HG02588 (cell line): ENCODE measurements around the gene AHDC1.

Experiments
- ATAC-seq: cut with Tn5 transposase; IDR thresholded peaks from one replicate; pipeline ENCODE4 v1.9.1; 2021; ENCODE audit warnings: mild to moderate bottlenecking, moderate library complexity; ENCODE audit not compliant: unreplicated experiment

The AHDC1 gene

GRCh38 chr1:27614625-27615344 lies 10.8 kb upstream of the AHDC1 start:
- no peak for ATAC-seq

GRCh38 chr1:27614043-27614624 lies 10.2 kb upstream of the AHDC1 start:
- no peak for ATAC-seq

- ATAC-seq: no peak
These were observed 8.8 kb upstream of the AHDC1 start for GRCh38 chr1:27612718-27613117.

DNA sequence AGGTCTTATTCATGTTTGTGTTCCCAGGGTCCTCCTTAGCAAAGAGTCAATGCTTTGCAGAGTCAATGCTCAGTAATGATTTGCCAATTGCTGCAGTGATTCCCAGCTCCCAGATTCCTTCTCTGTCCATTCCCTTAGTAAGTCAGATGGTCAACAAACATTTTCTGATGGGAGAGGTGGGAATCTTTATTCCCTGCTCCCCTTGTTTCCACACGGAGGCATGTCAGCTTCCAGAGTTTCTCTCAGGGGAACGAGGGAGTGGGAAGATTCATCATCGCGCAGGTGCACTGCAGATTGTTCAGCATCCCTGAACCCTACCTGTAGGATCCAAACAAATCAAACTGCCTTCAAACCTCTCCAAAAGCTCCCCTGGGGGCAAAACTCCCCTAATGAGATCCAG lies 7.5 kb upstream of the AHDC1 start:
- no peak for ATAC-seq

GRCh38 chr1:27609618-27610240 lies 5.8 kb upstream of the AHDC1 start:
- ATAC-seq: no peak

- ATAC-seq: no peak
These were observed 5.2 kb upstream of the AHDC1 start for GRCh38 chr1:27609210-27609555.

DNA sequence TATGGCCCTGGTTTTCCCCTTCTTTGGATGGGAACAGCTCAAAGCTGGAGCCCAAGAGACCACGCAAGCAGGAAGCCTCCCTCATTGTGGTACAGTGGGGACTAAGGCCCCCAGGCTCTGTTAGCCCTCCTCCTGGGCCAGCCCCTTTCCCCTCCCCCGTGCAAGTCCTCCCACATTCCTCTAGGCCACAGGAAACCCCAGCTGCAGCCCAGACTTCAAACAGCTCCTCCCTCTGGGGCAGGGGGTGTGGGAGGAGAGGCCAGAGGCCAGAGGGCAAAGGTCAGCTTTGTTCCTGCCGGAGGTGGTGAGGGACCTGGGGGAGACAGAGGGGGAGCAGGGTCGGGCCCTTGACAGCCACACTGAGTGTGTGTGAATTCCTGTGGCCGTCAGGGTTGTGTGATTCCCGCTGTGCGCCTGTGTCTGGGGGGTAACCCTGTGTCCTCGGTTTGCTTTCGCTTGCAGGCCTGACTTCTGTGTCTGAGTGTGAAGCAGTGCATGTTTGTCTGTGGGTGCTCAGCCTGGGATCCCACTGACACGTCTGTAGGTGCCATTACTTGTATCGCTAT lies 3.4 kb upstream of the AHDC1 start:
- ATAC-seq: no peak

GRCh38 chr1:27606708-27607238 lies 2.8 kb upstream of the AHDC1 start:
- ATAC-seq: no peak

- ATAC-seq: no peak
These were observed 2.1 kb upstream of the AHDC1 start for GRCh38 chr1:27605796-27606707.

- ATAC-seq: no peak
These were observed 1.4 kb upstream of the AHDC1 start for GRCh38 chr1:27605300-27605766.

DNA sequence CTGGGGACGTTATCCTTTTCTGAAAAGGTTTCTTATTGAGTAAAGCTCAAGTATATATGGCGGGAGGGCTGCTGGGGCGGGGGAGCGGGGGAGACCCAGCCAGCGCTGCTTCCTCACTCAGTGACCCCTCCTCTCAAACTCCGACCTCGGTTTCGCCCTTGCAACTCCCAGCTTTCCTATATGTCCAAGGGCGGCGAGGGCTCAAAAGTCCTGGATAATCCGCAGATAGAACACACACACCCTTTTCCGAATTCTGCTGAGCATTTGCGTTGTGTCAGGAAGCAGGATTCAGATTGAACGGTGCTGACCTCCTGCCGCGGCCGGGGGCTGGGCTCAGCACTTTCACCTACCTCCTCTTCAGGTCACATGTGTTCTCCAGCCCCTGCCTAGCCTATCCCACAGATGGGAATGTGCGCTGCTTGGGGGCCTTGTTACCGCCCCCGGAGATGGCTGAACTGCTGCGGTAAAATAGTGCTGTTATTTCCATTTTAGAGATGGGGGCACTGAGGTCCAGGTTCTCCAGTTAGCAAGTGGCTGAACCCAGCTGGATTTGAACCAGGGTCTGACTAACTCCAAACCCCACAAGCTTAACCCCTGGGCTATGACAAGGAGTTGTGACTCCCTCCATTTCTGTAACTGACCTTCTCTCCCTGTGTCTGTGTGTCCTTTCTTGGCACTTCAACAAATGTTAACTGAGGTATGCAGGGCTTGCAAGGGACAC lies 795 bp upstream of the AHDC1 start:
- no peak for ATAC-seq

DNA sequence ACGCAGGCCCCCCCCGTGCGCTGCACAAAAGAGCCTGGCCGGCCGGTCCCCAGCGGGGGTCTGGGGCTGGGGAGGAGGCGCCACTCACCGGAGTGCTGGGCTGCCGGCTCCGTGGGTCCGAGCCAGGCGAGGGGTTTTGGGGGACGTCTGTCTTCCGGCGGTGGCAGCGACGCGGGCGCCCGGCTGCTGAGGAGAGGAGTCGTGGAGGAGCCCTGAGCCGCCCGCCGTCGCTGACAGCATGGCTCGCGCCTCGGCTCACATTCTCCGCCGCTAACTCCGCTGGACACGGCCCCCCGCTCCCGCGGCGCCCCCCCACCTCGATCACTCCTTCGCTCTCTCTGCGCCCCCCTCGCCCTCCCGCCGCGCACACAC lies 649 bp downstream of the AHDC1 start:
- no peak for ATAC-seq

DNA sequence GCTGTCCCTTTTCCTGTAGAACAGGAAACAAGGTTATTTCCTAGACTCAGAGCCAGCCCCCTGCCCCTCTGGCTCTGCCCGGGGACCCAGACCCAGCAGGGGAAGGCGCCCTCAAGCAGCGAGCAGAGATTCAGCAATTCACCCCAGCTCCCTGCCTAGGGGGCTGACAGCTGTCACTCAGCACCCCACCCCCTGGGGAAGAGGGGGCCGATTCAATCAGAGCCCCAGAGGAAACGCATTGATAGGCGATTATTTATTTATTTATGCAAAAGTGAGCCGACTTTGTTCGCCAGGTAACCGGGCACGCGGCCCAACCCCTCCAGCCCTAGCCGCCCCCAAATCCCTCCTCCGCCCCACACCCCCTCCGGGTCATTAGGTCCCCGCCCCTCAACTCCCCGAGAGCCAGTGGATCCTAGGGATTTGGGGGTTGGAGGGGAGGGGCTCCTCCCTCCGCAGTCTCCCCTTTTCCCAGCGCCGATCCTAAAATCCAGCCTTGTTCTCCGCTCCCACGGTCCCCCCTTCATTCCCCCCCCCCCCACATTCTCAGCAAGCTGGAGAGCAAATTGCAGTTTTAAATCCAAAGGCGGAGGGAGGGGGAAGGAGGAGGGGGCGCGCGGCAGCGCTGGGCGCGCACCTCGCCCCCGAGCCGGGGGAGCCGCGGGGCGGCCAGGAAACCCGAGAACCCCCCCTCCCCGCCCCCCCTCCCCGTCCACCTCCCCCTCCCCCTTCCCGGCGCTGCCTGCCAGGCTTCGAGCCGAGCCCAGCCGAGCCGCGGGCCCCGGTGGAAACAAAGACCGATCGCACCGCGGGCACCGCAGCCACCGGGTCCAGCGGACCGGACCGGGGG lies 1.3 kb downstream of the AHDC1 start:
- no peak for ATAC-seq

- no peak for ATAC-seq
These were observed 2.0 kb downstream of the AHDC1 start for GRCh38 chr1:27601771-27602461.

- no peak for ATAC-seq
These were observed 2.6 kb downstream of the AHDC1 start for GRCh38 chr1:27601321-27601770.

GRCh38 chr1:27600498-27601175 lies 3.3 kb downstream of the AHDC1 start:
- ATAC-seq: no peak

GRCh38 chr1:27599605-27600497 lies 4.1 kb downstream of the AHDC1 start:
- no peak for ATAC-seq
